NCI-H146 treated with DMSO at 0.1 percent for 48 hours (cell line): ENCODE results near the gene INSM2.

Experiments
- DNase-seq: peaks from one replicate; lab custom pipeline; 2025; ENCODE audit not compliant: unreplicated experiment; lab: John Stamatoyannopoulos, UW

INSM2 gene

GRCh38 chr14:35539969-35540368, 6.0 kb downstream of the INSM2 start:
- DNase-seq = no peak

GRCh38 chr14:35543006-35543405, 9.0 kb downstream of the INSM2 start:
- DNase-seq = no peak

GRCh38 chr14:35549551-35549950, 15.6 kb downstream of the INSM2 start:
- DNase-seq = peak; percentile 48

- DNase-seq = peak; percentile 55
These were observed 17.1 kb downstream of the INSM2 start for GRCh38 chr14:35551081-35551480.

GRCh38 chr14:35553808-35554207, 19.8 kb downstream of the INSM2 start:
- no peak for DNase-seq

GRCh38 chr14:35556548-35556947, 22.6 kb downstream of the INSM2 start:
- peak; percentile 72 for DNase-seq

GRCh38 chr14:35557221-35557747, 23.3 kb downstream of the INSM2 start:
- no peak for DNase-seq

- DNase-seq = peak; percentile 57
These were observed 24.7 kb downstream of the INSM2 start for GRCh38 chr14:35558680-35559079.

GRCh38 chr14:35565871-35566464, 32.0 kb downstream of the INSM2 start:
- DNase-seq = no peak

GRCh38 chr14:35571598-35571997, 37.6 kb downstream of the INSM2 start:
- no peak for DNase-seq

- no peak for DNase-seq
These were observed 39.9 kb downstream of the INSM2 start for GRCh38 chr14:35573911-35574310.

GRCh38 chr14:35576260-35576659, 42.3 kb downstream of the INSM2 start:
- DNase-seq = no peak

GRCh38 chr14:35576856-35577255, 42.9 kb downstream of the INSM2 start:
- DNase-seq = no peak

- no peak for DNase-seq
These were observed 44.2 kb downstream of the INSM2 start for GRCh38 chr14:35578135-35578534.

GRCh38 chr14:35578639-35579038, 44.7 kb downstream of the INSM2 start:
- no peak for DNase-seq
